Measurements from ENCODE around the gene FNIP2.
"Not testable (repeated sequence)": the region's sequence is repeated elsewhere in the genome, so short reads cannot be mapped to it uniquely, and the experiment has no call there.

Gene FNIP2

GRCh38 chr4:158875026-158875425 is 106.2 kb downstream of the FNIP2 start:
- Histone ChIP-seq H3K36me3 (peaks cover 0 to 26% (median 22%) of the 10 kb centered on the region in 3 donors), H3K27me3 (no peaks in the 10 kb centered on the region), H3K4me3 (no peak overlapping the region), H3K9me3 (no peaks in the 10 kb centered on the region), H3K27ac (no peak overlapping the region), H3K4me1 (peaks cover 0 to 50% (median 23%) of the 10 kb centered on the region in 4 donors)
- intact Hi-C loops (cut with DNase I; ENCODE audit: low total_unique reads), result no loop called here
- no peak for TF ChIP-seq CTCF (IDR thresholded peaks at IDR 0.05)
- DNase-seq, result no peak

- no peaks in the 10 kb centered on the region for H3K27me3 ChIP-seq
- H3K4me3 ChIP-seq, result no peak overlapping the region
- intact Hi-C loops (cut with DNase I; ENCODE audit: low total_unique reads), result no loop called here
- H3K4me1 ChIP-seq, result peaks cover 0 to 45% (median 19%) of the 10 kb centered on the region in 4 donors
- TF ChIP-seq CTCF (IDR thresholded peaks at IDR 0.05), result no peak
- DNase-seq, result no peak
- no peak overlapping the region for H3K27ac ChIP-seq
- peaks cover 0 to 22% (median 21%) of the 10 kb centered on the region in 3 donors for H3K36me3 ChIP-seq
- H3K9me3 ChIP-seq, result no peaks in the 10 kb centered on the region
These were observed 106.6 kb downstream of the FNIP2 start for GRCh38 chr4:158875455-158875854.

- Histone ChIP-seq H3K27me3 (no peaks in the 10 kb centered on the region), H3K9me3 (no peaks in the 10 kb centered on the region), H3K36me3 (peaks cover 0 to 25% (median 25%) of the 10 kb centered on the region in 3 donors), H3K4me1 (peaks cover 0 to 29% (median 3%) of the 10 kb centered on the region in 4 donors), H3K4me3 (no peak overlapping the region), H3K27ac (no peak overlapping the region)
- DNase-seq, result no peak
- intact Hi-C loops (cut with DNase I; ENCODE audit: low total_unique reads), result no loop called here
- TF ChIP-seq CTCF (IDR thresholded peaks at IDR 0.05), result no peak
These were observed 108.2 kb downstream of the FNIP2 start for GRCh38 chr4:158877069-158877468.

GRCh38 chr4:158882142-158882541 is 113.3 kb downstream of the FNIP2 start:
- H3K4me1 ChIP-seq, result peaks cover 0 to 13% (median 5%) of the 10 kb centered on the region in 4 donors
- DNase-seq; intact Hi-C loops (cut with DNase I; ENCODE audit: low total_unique reads); H3K27ac ChIP-seq; H3K9me3 ChIP-seq; H3K27me3 ChIP-seq; H3K4me3 ChIP-seq: not testable (repeated sequence)
- H3K36me3 ChIP-seq, result peaks cover 0 to 29% (median 27%) of the 10 kb centered on the region in 3 donors

- intact Hi-C loops (cut with DNase I; ENCODE audit: low total_unique reads), result no loop called here
These were observed 115.5 kb downstream of the FNIP2 start for GRCh38 chr4:158884280-158884679.

GRCh38 chr4:158885564-158885963 is 116.7 kb downstream of the FNIP2 start:
- H3K4me3 ChIP-seq, result no peak overlapping the region
- no peak overlapping the region for H3K27ac ChIP-seq
- H3K9me3 ChIP-seq, result no peaks in the 10 kb centered on the region
- H3K4me1 ChIP-seq, result peaks cover 0 to 13% (median 5%) of the 10 kb centered on the region in 4 donors
- no peaks in the 10 kb centered on the region for H3K27me3 ChIP-seq
- intact Hi-C loops (cut with DNase I; ENCODE audit: low total_unique reads), result no loop called here
- H3K36me3 ChIP-seq, result peaks cover 6 to 25% (median 17%) of the 10 kb centered on the region in 3 donors
- DNase-seq, result no peak
- no peak for TF ChIP-seq CTCF (IDR thresholded peaks at IDR 0.05)

More at GRCh38 chr4:158884280-158884679, 115.5 kb downstream of the FNIP2 start:
- DNase-seq, result no peak
- Histone ChIP-seq H3K27me3 (no peaks in the 10 kb centered on the region), H3K9me3 (no peaks in the 10 kb centered on the region), H3K36me3 (peaks cover 1 to 28% (median 22%) of the 10 kb centered on the region in 3 donors), H3K27ac (no peak overlapping the region), H3K4me1 (peaks cover 0 to 13% (median 5%) of the 10 kb centered on the region in 4 donors), H3K4me3 (no peak overlapping the region)
- no peak for TF ChIP-seq CTCF (IDR thresholded peaks at IDR 0.05)

All from tibial artery (tissue), 4 donors.